Natural killer cell (primary cell): ENCODE measurements around the gene BFSP2. TPM values are rescaled to one million over a fixed set of nuclear protein-coding genes. Genes with fewer than 3 reads are reported as not detected.
"Not testable (repeated sequence)": the region's sequence is repeated elsewhere in the genome, so short reads cannot be mapped to it uniquely, and the experiment has no call there.

Experiments used
- ATAC-seq, 3 donors: fragments of 150-1000 bp in 2 of 3; fragments of 200-7000 bp in 1 of 3; cut with Tn5 transposase; 1 replicate in 1 of 3; 2 replicates in 2 of 3; pipeline ENCODE4 v1.10.0; 2021; ENCODE audit warnings: mild to moderate bottlenecking in 2 of 3, moderate library complexity in 2 of 3
- DNase-seq, 2 donors: peaks; one replicate each; pipeline versions ENCODE4 v3.0.0 to v3.0.0-alpha.2; 2013 to 2021; ENCODE audit warnings: mixed read lengths in 1 of 2
- H3K27ac ChIP-seq: one replicate; pipeline ENCODE4 v1.5.1; 2013; ENCODE audit warnings: mild to moderate bottlenecking, low read length
- H3K27me3 ChIP-seq: one replicate; pipeline ENCODE4 v1.6.1; 2013; ENCODE audit warnings: low read length; ENCODE audit not compliant: control insufficient read depth, insufficient read depth
- H3K36me3 ChIP-seq: one replicate; pipeline ENCODE4 v1.6.1; 2013; ENCODE audit warnings: low read length; ENCODE audit not compliant: control insufficient read depth, insufficient read depth
- H3K4me1 ChIP-seq: one replicate; pipeline ENCODE4 v1.6.1; 2013; ENCODE audit warnings: low read length; ENCODE audit not compliant: control insufficient read depth, insufficient read depth
- H3K4me3 ChIP-seq: one replicate; pipeline ENCODE4 v1.5.1; 2013; ENCODE audit warnings: low read length
- H3K9me3 ChIP-seq: one replicate; pipeline ENCODE4 v1.6.1; 2013; ENCODE audit warnings: low read length; ENCODE audit not compliant: control insufficient read depth, insufficient read depth
- H3K27ac Mint-ChIP-seq, 2 donors: one replicate each; pipeline ENCODE4 v1.8.0; 2022; ENCODE audit warnings: mild to moderate bottlenecking in 2 of 2, mixed read lengths in 2 of 2, moderate library complexity in 1 of 2
- H3K27me3 Mint-ChIP-seq, 2 donors: one replicate each; pipeline ENCODE4 v1.8.0; 2022; ENCODE audit warnings: low read depth in 2 of 2, mixed read lengths in 2 of 2
- H3K36me3 Mint-ChIP-seq: one replicate; pipeline ENCODE4 v1.8.0; 2022; ENCODE audit warnings: mixed read lengths
- H3K4me1 Mint-ChIP-seq, 2 donors: one replicate each; pipeline ENCODE4 v1.8.0; 2022; ENCODE audit warnings: mixed read lengths in 2 of 2
- H3K4me3 Mint-ChIP-seq: one replicate; pipeline ENCODE4 v1.8.0; 2022; ENCODE audit warnings: mild to moderate bottlenecking, moderate library complexity, mixed read lengths
- H3K9me3 Mint-ChIP-seq, 2 donors: one replicate each; pipeline ENCODE4 v1.8.0; 2022; ENCODE audit warnings: mixed read lengths in 2 of 2
- CTCF ChIP-seq: fragments of 200-600 bp; IDR thresholded peaks from one replicate; pipeline ENCODE4 v1.8.0; 2022; ENCODE audit warnings: antibody characterized with exemption
- WGBS: methylation state at CpG from one replicate; pipeline ENCODE4 v1.1.7; 2013; ENCODE audit warnings: missing lambda C conversion rate; ENCODE audit not compliant: insufficient coverage; 5-methylcytosine and 5-hydroxymethylcytosine counted together
- intact Hi-C: fragments of 100-400 bp; cut with micrococcal nuclease; formaldehyde crosslinking; loops from one replicate; pipeline ENCODE4 v1.14.2; 2022
- total RNA-seq, 4 donors: library from RNA; stranded (reverse); fragments of 120-200 nt in 1 of 4; gene quantifications; one replicate each; pipeline versions ENCODE4 v1.2.3 to v1.2.4, GENCODE V29; 2013 to 2022

Gene BFSP2
- total RNA-seq, 3 donors from 2014 or later (not counting 1 experiment from before 2014, with no cell fraction given): not detected

- whole genome bisulfite sequencing: 98% methylated on average over 4 of the region's 6 CpGs
- H3K27ac ChIP-seq: no peak overlapping the region
- Mint-ChIP-seq H3K27ac (no peak overlapping the region), H3K27me3 (no peaks in the 10 kb centered on the region), H3K36me3 (no peaks in the 10 kb centered on the region), H3K9me3 (no peaks in the 10 kb centered on the region), H3K4me3 (no peak overlapping the region), H3K4me1 (no peaks in the 10 kb centered on the region)
- H3K9me3 ChIP-seq: no peaks in the 10 kb centered on the region
- no peaks in the 10 kb centered on the region for H3K4me1 ChIP-seq
- H3K36me3 ChIP-seq: no peaks in the 10 kb centered on the region
- no peak overlapping the region for H3K4me3 ChIP-seq
- TF ChIP-seq CTCF: no peak
- intact Hi-C loops: no loop called here
- ATAC-seq (no peak), DNase-seq (no peak)
- H3K27me3 ChIP-seq: no peaks in the 10 kb centered on the region
Observed at GRCh38 chr3:133512416-133513089, 112.7 kb downstream of the BFSP2 start.

DNA sequence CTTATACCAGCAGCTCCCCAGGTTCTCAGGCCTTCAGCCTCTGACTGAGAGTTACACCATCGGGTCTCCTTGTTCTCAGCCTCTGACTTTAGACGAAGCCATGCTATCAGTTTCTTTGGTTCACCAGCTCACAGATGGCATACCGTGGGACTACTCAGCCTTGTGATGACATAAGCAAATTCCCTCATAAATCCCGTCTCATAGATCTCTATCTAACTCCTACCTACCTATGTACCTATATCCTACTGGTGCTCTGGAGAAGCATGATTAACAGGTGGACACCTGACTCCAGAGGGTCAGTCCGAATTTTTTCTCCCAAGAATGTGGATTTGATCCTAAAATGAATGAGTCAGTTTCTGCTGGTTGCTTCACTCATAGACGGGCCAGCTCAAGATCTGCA lies 114.6 kb downstream of the BFSP2 start:
- no peak overlapping the region for H3K4me3 ChIP-seq
- no peak for DNase-seq
- no peak overlapping the region for H3K27ac ChIP-seq
- no peaks in the 10 kb centered on the region for H3K36me3 Mint-ChIP-seq
- no peak for ATAC-seq
- intact Hi-C loops: no loop called here
- H3K36me3 ChIP-seq: no peaks in the 10 kb centered on the region
- H3K27ac Mint-ChIP-seq: no peak overlapping the region
- TF ChIP-seq CTCF: no peak
- no peaks in the 10 kb centered on the region for H3K9me3 Mint-ChIP-seq
- no peaks in the 10 kb centered on the region for H3K4me1 Mint-ChIP-seq
- H3K9me3 ChIP-seq: no peaks in the 10 kb centered on the region
- H3K4me3 Mint-ChIP-seq: no peak overlapping the region
- WGBS: 88% methylated on average over 6 of the region's 6 CpGs
- no peaks in the 10 kb centered on the region for H3K27me3 Mint-ChIP-seq
- no peaks in the 10 kb centered on the region for H3K27me3 ChIP-seq
- H3K4me1 ChIP-seq: no peaks in the 10 kb centered on the region

GRCh38 chr3:133515127-133515526 lies 115.3 kb downstream of the BFSP2 start:
- Mint-ChIP-seq H3K36me3 (no peaks in the 10 kb centered on the region), H3K9me3 (no peaks in the 10 kb centered on the region), H3K4me3 (no peak overlapping the region), H3K27ac (no peak overlapping the region), H3K4me1 (no peaks in the 10 kb centered on the region), H3K27me3 (no peaks in the 10 kb centered on the region)
- no peak for TF ChIP-seq CTCF
- H3K27ac ChIP-seq: no peak overlapping the region
- no peak overlapping the region for H3K4me3 ChIP-seq
- no peaks in the 10 kb centered on the region for H3K36me3 ChIP-seq
- no peaks in the 10 kb centered on the region for H3K9me3 ChIP-seq
- DNase-seq: no peak
- WGBS: 92% methylated on average over 1 of the region's 1 CpG
- ATAC-seq: peak in 2 of 3 donors; percentile 21 to 28
- intact Hi-C loops: no loop called here
- no peaks in the 10 kb centered on the region for H3K4me1 ChIP-seq
- H3K27me3 ChIP-seq: no peaks in the 10 kb centered on the region

- intact Hi-C loops: no loop called here
- Mint-ChIP-seq H3K27me3 (no peaks in the 10 kb centered on the region), H3K27ac (no peak overlapping the region), H3K9me3 (no peaks in the 10 kb centered on the region), H3K4me1 (no peaks in the 10 kb centered on the region), H3K4me3 (no peak overlapping the region), H3K36me3 (no peaks in the 10 kb centered on the region)
- Histone ChIP-seq H3K4me3 (no peak overlapping the region), H3K36me3 (no peaks in the 10 kb centered on the region), H3K9me3 (no peaks in the 10 kb centered on the region), H3K4me1 (no peaks in the 10 kb centered on the region), H3K27ac (no peak overlapping the region), H3K27me3 (no peaks in the 10 kb centered on the region)
- ATAC-seq (no peak), DNase-seq (no peak)
- TF ChIP-seq CTCF: no peak
Observed at GRCh38 chr3:133520286-133520685, 120.4 kb downstream of the BFSP2 start.

DNA sequence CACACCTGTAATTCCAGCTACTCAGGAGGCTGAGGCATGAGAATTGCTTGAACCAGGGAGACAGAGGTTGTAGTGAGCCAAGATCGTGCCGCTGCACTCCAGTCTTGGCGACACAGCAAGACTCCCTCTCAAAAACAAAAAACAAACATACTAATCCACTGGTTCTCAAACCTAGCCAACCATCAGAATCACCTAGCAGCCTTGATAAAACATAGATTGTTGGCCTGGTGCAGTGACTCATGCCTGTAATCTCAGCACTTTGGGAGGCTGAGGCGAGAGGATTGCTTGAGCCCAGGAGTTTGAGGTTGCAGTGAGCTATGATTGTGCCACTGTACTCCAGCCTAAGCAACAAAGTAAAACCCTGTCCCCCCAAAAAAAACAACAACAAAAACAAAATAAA lies 121.1 kb downstream of the BFSP2 start:
- H3K4me1 ChIP-seq, H3K4me3 ChIP-seq, H3K36me3 Mint-ChIP-seq, H3K4me3 Mint-ChIP-seq, H3K27ac ChIP-seq, H3K9me3 Mint-ChIP-seq, H3K27ac Mint-ChIP-seq, H3K9me3 ChIP-seq, H3K27me3 Mint-ChIP-seq, intact Hi-C loops, H3K27me3 ChIP-seq, DNase-seq, ATAC-seq, H3K36me3 ChIP-seq, H3K4me1 Mint-ChIP-seq: not testable (repeated sequence)
- 96% methylated on average over 4 of the region's 4 CpGs for WGBS
